ENCODE results near the gene MBD3L4.
"Not testable (repeated sequence)": the region's sequence is repeated elsewhere in the genome, so short reads cannot be mapped to it uniquely, and the experiment has no call there.

The MBD3L4 gene

DNA sequence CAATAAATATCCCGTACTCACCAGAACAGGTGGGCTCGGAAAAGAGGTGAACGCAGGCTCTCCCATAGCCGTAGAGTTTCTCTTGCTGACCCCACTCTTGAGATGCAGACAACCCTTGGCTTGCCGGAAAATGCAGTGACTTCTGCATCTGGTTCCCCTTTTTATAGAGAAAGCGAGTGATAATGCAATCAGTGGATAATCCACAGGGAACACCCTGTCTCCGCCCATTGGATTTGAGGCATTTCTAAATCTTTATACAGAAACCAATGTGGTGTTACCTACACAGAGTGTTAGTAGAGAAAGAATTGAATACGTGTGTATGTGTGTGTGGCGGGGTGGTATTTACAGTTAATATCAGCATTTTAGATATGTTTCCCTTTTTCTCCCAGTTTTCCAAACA, at the start of gene MBD3L4:
MBD3L4 (minus strand) TSS at position 101 of the 400 bp plus-strand sequence; CDS start at position 66, 35 bp downstream.
- not testable (repeated sequence) for DNase-seq

DNA sequence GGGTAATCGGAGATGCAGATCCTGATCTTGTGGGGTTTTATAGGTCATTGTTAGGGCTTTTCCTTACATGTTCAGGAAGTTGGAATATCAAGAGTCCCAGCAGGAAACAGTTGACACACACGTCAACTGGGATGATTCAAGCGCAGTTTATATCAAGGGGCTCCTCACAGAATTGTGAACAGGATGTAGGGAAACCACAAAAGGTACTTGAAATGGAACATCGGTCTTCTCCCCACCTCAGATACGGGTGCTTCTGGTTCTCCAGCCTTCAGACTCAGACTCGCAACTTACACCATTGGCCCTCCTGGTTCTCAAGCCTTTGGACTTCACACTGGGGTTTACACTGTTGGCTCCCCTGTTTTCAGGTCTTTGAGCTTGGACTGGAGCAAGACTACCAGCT, 49.0 kb upstream of the MBD3L4 start:
- no peak for DNase-seq

DNA sequence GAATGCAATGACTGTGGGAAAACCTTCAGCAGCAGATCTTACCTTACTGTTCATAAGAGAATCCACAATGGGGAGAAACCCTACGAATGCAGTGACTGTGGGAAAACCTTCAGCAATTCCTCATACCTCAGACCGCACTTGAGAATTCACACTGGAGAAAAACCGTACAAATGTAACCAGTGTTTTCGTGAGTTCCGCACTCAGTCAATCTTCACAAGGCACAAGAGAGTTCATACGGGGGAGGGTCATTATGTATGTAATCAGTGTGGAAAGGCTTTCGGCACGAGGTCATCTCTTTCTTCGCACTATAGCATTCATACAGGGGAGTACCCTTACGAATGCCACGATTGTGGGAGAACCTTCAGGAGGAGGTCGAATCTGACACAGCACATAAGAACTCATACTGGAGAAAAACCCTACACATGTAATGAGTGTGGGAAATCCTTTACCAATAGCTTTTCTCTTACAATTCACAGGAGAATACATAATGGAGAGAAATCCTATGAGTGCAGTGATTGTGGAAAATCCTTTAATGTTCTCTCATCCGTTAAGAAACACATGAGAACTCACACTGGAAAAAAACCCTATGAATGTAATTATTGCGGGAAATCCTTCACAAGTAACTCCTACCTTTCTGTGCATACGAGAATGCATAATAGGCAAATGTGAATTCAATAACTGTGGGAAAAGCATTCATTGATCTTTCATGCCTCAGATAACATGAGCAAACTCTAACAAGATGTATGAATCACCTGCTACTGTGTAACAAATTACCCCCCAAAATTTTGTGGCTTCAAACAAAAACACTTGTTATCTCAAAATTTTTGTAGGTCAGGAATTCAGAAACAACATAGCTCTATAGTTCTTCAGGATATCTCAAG, 43.3 kb upstream of the MBD3L4 start:
- no peak for DNase-seq

DNA sequence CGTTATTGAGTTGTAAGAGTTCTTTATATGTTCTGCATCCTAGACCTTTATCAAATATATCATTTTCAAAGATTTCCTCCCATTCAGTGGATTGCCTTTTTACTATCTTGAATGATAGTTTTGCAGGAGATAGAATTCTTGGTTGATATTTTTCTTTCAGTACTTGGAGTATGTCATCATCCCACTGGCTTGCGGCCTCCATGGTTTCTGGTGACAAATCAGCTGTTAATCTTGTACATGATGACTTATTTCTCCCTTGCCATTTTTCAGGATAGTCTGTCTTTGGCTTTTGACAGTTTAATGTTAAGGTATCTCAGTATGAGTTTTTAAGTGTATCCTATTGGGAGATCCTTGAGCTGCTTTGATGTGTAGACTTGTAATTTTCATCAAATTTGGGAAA, 38.0 kb upstream of the MBD3L4 start:
- DNase-seq = no peak

DNA sequence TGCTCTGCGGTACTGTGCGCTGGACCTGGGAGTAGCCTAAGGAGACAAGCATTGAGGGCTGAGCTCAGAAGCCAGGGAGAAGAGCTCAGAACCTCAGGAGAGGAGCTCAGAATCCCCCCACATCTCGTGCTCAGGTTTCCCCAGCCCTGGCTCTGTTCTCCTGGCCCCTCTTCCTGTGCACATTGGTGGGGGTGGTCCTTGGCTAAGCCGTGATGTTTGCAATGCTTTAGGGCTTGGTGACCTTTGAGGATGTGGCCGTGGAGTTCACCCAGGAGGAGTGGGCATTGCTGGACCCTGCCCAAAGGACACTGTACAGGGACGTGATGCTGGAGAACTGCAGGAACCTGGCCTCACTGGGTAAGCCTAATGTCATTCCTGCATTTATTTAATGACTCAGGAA, 36.2 kb upstream of the MBD3L4 start:
- no peak for DNase-seq

DNA sequence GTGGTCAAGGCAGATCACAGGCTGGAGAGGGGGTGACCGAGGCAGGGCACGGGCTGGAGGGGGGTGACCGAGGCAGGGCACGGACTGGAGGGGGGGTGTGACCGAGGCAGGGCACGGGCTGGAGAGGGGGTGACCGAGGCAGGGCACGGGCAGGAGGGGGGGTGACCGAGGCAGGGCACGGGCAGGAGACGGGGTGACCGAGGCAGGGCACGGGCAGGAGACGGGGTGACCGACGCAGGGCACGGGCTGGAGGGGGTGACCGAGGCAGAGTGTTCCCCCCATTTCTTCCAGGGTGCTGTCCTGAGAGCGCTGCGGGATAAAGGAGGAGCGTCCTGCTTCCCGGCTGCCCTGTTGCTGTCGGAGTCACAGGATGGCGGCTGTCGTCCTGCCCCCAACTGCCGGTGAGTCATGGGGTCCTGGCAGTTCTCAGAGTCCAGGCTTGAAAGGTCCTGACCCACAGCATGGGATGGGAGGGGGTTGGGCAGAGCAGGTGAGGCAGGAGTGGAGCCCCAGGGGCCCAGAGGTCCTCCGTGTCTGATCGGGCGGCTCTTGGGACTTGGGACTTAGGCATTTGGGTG, 34.8 kb upstream of the MBD3L4 start:
- no peak for DNase-seq

DNA sequence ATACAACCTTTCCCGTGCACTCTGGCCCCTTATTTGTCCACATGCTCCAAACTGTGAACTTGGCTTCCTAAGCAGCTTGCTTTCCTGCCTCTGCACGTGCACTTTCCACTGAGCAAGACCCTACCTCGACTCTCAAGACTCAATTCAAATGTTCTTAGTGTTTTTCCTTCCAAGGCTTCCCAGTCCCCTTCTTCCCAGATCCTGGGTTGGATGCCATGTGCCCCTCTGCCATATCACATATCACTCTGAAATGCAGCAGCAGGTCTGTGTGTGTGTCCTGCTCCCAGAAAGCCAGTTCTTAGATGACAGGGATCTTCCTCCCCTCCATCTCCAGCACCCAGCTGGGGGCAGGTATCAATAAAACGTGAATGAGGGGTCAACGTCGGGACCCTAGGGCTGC, 32.6 kb upstream of the MBD3L4 start:
- DNase-seq = no peak

DNA sequence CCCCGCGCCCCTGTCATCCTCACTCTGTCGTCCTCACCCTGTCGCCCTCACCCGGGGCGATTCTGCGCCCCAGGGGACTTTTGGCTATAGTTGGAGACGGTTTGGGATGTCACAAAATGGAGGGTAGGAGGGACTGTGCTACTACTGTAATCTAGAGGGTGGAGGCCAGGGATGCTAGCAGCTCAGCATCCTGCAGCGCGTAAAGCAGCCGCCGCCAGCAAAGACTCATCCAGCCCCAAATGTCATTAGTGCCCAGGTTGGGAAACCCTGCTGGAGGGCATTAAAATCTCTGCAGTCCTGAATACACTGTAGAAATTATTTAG, 29.9 kb upstream of the MBD3L4 start:
- DNase-seq = no peak

DNA sequence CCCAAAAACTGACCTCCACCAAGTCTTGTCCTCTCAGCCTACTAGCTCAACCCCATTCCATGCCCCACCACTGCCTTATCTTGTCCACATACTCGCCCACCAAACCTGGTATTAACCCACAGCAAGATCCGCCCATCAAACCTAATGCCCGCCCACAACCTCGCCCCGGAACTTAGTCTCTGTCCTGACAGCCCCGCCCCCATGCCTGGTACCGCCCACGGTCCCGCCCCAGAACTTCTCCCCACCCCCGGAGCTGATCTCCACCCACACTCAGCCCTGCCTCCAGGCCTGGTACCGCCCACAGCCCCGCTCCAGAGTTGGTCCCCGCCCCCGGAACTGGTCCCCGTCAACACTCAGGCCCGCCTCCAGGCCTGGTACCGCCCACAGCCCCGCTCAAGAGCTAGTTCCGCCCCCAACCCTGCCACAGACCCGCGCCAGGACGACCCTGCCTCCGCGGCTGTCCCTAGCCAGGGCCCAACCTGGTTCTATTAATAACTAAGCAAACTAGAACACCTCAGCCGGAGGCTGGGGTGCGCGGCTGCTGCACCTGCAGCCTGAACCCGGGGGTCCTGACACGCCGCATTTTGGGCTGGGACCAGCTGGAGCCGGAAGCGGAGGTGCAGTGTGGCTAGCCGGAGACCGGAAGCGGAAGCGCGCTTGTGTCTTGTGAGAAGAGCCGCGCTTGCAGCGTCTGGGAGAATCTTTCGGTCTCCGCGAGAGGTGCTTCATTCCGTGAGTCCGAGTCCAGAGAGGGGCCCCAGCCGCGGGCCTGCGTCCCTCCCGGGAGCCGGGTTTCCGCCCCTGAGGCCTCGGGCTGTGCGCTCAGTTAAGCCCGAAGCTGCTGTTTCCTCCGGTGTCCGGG, 29.3 kb upstream of the MBD3L4 start, which contains the start of gene ZNF557:
ZNF557 (plus strand) TSS at position 662 of the 862 bp plus-strand sequence. CDS start 5,372 bp downstream, outside the sequence.
- DNase-seq = peak; percentile 98

DNA sequence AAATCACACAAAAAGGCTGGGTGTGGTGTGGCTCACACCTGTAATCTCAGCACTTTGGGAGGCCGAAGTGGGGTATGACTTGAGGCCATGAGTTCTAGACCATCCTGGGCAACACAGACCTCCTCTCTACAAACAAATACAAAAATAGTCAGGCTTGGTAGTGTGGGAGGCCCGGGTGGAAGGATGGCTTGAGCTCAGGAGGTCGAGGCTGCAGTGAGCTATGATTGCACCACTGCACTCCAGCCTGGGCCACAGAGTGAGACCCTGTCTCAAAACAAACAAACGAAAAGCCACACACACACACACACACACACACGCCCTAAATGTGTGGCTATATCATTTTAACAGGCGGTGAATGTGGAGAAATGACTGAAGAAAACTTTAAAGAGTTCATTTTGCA, 28.6 kb upstream of the MBD3L4 start:
- no peak for DNase-seq

DNA sequence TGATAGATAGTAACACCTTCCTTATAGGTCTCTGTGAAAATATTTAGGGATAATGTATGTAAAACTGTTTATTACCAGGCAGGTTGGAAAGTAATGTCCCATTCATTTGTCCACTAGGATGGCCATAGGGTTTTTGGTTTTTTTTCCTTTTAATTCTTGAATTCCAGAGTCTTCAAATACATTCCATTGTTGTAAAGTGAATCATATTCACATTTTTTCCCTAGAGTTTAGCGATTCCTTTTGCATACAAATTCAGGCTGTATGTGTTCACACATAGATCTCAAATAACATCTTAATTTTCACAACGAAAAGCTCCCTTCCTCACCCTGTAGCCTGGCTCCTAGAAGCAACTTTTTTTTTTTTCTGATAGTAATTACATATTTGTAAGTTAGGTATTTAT, 27.7 kb upstream of the MBD3L4 start:
- no peak for DNase-seq

DNA sequence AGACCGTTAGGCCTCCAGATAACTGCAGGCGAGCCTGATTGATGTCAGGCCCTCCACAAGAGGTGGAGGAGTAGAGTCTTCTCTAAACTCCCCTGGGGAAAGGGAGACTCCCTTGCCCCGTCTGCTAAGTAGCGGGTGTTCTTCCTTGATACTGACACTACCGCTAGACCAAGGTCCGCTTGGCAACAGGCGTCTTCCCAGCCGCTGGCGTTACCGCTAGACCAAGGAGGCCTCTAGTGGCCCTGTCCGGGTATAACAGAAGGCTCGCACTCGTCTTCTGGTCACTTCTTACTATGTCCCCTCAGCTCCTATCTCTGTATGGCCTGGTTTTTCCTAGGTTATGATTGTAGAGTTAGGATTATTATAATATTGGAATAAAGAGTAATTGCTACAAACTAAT, 27.1 kb upstream of the MBD3L4 start:
- DNase-seq = peak; percentile 6

DNA sequence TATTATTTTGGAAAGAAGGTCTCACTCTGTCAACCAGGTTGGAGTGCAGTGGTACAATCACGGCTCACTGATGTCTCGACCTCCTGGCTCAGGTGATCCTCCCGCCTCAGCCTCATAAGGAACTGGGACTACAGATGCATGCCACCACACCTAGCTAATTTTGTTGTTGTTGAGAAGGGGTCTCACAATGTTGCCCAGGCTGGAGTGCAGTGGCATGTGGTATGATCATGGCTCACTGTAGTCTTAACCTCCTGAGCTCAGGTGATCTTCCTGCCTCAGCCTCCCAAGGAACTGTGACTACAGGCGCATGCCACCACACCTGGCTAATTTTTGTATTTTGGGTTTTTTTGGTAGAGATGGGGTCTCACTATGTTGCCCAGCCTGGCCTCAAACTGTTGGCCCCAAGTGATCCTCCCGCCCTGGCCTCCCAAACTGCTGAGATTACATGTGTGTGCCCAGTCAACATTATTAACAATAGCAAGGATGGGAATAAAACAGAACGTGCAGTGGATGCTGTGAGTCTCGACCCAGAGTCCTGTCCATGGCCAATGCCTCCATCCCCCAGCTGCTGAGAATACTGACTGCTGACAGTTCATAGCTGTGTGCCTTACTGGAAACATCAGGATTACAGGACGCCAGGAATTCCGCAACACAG, 23.9 kb upstream of the MBD3L4 start:
- no peak for DNase-seq

DNA sequence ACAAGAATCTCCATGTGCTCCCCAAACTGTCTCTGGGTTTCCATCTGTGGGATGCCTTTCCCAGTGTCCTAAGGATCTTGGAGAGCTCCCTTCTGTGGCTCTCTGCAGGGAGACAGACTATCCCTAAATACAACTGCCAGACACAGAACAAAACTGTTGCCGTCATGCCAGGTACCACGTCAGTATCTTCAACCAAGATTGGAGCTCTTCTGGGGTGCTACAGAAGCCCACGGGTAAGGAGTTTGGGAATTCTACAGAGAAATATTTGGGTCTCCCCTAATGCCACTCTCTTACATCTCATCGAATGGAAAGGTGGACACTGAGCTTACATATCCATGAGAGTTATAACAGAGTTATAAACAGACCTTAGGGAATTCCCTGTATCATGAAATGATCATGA, 23.4 kb upstream of the MBD3L4 start:
- no peak for DNase-seq

DNA sequence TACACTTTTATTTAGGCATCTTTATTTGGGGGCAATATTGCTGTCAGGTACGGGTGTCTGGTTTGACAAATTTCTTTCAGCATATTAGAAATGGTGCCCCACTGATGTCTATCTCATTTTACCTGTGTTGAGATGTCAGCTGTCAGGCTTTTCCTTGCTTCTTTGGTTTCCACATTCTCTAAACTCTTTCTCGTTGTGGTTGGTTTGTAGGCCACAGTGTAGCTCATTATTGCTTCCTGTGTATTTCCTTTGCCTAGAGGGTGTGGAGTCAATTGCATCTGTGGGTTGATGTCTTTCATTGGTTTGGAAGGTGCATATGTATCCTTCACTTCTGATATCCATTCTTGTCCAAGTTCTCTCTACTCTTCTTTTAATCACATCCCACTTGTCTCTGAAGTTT, 20.0 kb upstream of the MBD3L4 start:
- DNase-seq = not testable (repeated sequence)

DNA sequence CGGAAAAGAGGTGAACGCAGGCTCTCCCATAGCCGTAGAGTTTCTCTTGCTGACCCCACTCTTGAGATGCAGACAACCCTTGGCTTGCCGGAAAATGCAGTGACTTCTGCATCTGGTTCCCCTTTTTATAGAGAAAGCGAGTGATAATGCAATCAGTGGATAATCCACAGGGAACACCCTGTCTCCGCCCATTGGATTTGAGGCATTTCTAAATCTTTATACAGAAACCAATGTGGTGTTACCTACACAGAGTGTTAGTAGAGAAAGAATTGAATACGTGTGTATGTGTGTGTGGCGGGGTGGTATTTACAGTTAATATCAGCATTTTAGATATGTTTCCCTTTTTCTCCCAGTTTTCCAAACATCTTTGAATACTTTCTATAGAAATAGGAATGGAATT, 18.6 kb upstream of the MBD3L4 start, which contains the start of gene MBD3L3:
MBD3L3 (minus strand) TSS at position 101 of the 400 bp plus-strand sequence; CDS start at position 30, 71 bp downstream.
- DNase-seq = not testable (repeated sequence)

DNA sequence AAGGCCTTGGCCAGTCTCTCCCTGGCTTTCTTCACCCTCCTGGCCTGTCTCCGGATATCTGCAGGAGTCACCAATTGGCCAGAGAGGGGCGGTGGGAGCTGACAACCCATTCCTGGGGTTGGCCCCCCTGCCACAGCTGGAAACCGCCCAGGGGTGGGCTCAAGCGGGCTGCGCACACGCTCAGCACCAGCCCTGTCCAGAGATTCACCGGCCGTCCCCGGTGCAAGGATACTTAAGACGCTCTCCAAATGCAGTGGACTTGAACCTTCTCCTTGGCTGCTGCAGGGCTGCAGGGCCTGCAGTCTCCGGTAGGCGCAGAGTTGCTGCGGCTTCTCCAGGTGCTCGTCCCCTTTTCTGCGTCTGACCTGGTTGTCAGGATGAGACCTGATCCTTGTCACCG, 16.4 kb upstream of the MBD3L4 start:
- DNase-seq = not testable (repeated sequence)

DNA sequence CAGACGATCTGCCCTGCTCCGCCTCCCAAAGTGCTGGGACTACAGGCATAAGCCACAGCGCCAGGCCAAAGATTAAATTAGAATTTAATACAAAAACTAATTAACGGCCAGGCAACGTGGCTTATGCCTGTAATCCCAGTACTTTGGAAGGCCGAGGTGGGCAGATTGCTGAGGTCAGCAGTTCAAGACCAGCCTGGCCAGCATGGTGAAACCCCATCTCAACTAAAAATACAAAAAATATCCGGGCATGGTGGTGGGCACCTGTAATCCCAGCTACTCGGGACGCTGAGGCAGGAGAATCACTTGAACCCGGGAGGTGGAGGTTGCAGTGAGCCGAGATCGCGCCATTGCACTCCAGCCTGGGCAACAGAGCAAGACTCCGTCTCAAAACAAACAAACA, 15.7 kb upstream of the MBD3L4 start:
- not testable (repeated sequence) for DNase-seq

DNA sequence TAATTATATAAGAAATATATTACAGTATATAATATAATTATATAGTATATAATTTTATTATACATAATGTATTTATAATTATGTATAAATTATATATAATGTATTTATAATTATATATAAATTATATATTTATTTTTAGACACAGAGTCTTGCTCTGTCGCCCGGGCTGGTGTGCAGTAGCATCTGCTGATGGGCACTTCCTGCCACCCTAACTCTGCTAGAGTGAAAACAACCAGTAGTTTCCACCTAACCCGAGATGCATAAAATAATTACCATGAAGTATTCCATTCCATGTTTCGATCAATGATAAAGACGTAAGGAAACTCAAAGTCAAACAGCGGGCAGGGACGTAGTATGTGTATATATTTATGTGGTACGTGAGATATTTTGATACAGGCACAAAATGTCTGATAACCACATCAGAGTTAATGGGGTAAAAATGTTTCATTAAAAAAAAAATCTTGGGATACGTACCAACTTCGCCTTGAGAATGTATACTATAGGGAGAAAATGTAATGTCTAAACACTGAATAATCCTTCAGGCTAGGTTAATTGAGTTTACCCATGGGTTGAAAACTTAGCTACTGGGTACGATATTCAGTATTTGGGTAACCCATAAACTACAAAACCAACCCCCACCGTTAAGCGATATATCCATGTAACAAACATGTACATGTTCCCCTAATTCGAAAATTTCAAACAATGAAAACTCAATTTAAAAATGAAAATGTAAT, 14.8 kb upstream of the MBD3L4 start:
- not testable (repeated sequence) for DNase-seq

DNA sequence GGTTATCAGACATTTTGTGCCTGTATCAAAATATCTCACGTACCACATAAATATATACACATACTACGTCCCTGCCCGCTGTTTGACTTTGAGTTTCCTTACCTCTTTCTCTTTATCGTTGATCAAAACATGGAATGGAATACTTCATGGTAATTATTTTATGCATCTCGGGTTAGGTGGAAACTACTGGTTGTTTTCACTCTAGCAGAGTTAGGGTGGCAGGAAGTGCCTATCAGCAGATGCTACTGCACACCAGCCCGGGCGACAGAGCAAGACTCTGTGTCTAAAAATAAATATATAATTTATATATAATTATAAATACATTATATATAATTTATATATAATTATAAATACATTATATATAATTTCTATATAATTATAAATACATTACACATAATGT, 12.9 kb upstream of the MBD3L4 start:
- DNase-seq = not testable (repeated sequence)

DNA sequence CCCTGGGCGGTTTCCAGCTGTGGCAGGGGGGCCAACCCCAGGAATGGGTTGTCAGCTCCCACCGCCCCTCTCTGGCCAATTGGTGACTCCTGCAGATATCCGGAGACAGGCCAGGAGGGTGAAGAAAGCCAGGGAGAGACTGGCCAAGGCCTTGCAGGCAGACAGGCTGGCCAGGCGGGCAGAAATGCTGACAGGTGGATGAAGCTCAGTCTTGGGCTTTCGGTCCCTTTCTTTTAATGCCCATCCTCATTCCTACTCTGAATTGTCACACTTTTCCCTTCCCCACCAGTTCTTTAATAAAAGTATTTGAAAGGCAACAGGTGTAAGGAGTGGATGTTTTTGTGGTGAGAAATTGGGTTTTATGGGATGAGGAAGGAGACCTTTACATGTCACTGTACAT, 11.4 kb upstream of the MBD3L4 start:
- DNase-seq = not testable (repeated sequence)

DNA sequence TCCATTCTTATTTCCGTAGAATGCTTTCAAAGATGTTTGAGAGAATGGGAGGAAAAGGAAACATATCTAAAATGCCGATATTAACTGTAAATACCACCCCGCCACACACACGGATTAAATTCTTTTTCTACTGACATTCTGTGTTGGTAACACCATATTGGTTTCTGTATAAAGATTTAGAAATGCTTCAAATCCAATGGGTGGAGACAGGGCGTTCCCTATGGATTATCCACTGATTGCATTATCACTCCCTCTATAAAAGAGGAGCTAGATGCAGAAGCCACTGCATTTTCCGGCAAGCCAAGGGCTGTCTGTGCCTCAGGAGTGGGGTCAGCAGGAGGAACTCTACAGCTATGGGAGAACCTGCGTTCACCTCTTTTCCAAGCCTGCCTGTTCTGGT, 9.0 kb upstream of the MBD3L4 start, which contains the start of gene MBD3L2:
MBD3L2 (plus strand) TSS at position 301 of the 400 bp plus-strand sequence; CDS start at position 354, 53 bp downstream.
- DNase-seq = not testable (repeated sequence)
